ENCODE measurements around the gene QKI. TPM values are rescaled to one million over a fixed set of nuclear protein-coding genes. Genes with fewer than 3 reads are reported as not detected.

The QKI gene
- total RNA-seq, 1 experiment from 2014 or later = 176 TPM

GRCh38 chr6:163470611-163471010 lies 56.1 kb downstream of the QKI start:
- no peak overlapping the region for H3K18ac ChIP-seq (ENCODE audit: insufficient read length, low read depth, low read length)
- Mint-ChIP-seq H3K27me3 (ENCODE audit: low read depth) (no peaks in the 10 kb centered on the region), H3K9me3 (peaks cover 20% of the 10 kb centered on the region in 2 experiments), H3K4me3 (no peak overlapping the region), H3K36me3 (ENCODE audit: insufficient read depth in 1 of 3, low read depth in 3 of 3) (peaks cover 35 to 52% (median 36%) of the 10 kb centered on the region in 3 experiments), H3K27ac (no peak overlapping the region), H3K4me1 (peaks cover 6 to 23% of the 10 kb centered on the region in 2 experiments)
- no peak overlapping the region for H3K27ac ChIP-seq (ENCODE audit: insufficient read length, low read depth, low read length)
- no peaks in the 10 kb centered on the region for H3K79me1 ChIP-seq (ENCODE audit: insufficient read depth, low read depth, low read length, poor library complexity, severe bottlenecking)
- no peak overlapping the region for H2BK12ac ChIP-seq (ENCODE audit: insufficient read length, low read depth, low read length)
- H3K4me1 ChIP-seq (ENCODE audit: insufficient read depth, low read length) = no peaks in the 10 kb centered on the region
- H2AK5ac ChIP-seq (ENCODE audit: insufficient read length, low read length) = no peak overlapping the region
- no peak overlapping the region for H3K4ac ChIP-seq (ENCODE audit: low read depth, low read length)
- no peaks in the 10 kb centered on the region for H3K9me3 ChIP-seq (ENCODE audit: control insufficient read depth, low read depth, low read length)
- TF ChIP-seq CTCF (conservative IDR thresholded peaks at IDR 0.05) = no peak
- no peak overlapping the region for H4K8ac ChIP-seq (replicated peaks; ENCODE audit: insufficient read length, low read depth, low read length)
- no peak overlapping the region for H3K56ac ChIP-seq (ENCODE audit: insufficient read length, low read depth, low read length)
- H4K91ac ChIP-seq (ENCODE audit: insufficient read length, low read depth, low read length) = no peak overlapping the region
- no peak overlapping the region for H3K9ac ChIP-seq (ENCODE audit: extremely low read depth, insufficient read length, low read length)
- H2BK15ac ChIP-seq (ENCODE audit: low read depth, low read length) = no peak overlapping the region
- H2BK20ac ChIP-seq (ENCODE audit: low read depth, low read length, poor library complexity, severe bottlenecking) = no peak overlapping the region
- no peaks in the 10 kb centered on the region for H3K23me2 ChIP-seq (ENCODE audit: insufficient read length, low read depth, low read length, poor library complexity, severe bottlenecking)
- H2AFZ ChIP-seq (ENCODE audit: low read length) = no peak overlapping the region
- no peaks in the 10 kb centered on the region for H4K20me1 ChIP-seq (ENCODE audit: control insufficient read depth, insufficient read depth, insufficient read length)
- no peak for DNase-seq
- H2BK5ac ChIP-seq (ENCODE audit: insufficient read length, low read length) = no peak overlapping the region
- no peak overlapping the region for H3K14ac ChIP-seq (ENCODE audit: insufficient read depth, low read length)
- H3K23ac ChIP-seq (ENCODE audit: insufficient read length, low read depth, low read length) = no peak overlapping the region
- no peak overlapping the region for H3T11ph ChIP-seq (ENCODE audit: low read length)
- no peaks in the 10 kb centered on the region for H3K27me3 ChIP-seq (ENCODE audit: insufficient read depth, low read length)
- H2BK120ac ChIP-seq (ENCODE audit: low read depth, low read length, poor library complexity, severe bottlenecking) = no peak overlapping the region
- peaks cover 3% of the 10 kb centered on the region; the same call in 1 of the 2 replicates for H3K79me2 ChIP-seq (ENCODE audit: insufficient read depth, low read length)
- no peak overlapping the region for H4K5ac ChIP-seq (ENCODE audit: insufficient read length, low read depth, low read length)
- H3K4me2 ChIP-seq (ENCODE audit: insufficient read depth, insufficient read length, low read length) = no peak overlapping the region
